ENCODE data around the gene BCAS3.

The BCAS3 gene

DNA sequence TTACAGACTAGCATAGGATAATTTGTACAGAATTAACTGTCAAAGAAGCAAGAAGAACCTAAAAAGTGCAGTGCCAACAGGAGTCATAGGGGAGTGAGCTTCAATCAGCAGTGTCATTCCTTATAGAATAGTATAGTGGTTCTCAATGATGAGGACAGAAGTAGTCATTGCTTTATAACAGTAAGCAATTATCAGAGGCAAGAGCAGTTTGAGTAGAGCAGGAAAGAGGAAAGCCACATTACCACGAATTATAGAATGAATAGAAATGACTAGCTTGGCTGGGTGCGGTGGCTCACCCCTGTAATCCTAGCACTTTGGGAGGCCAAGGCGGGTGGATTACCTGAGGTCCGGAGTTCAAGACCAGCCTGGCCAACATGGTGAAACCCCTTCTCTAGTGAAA, 512.3 kb downstream of the BCAS3 start:
- ATAC-seq, result no peak
- TF ChIP-seq TOX (CRISPR knock-in tag; IDR thresholded peaks at IDR 0.05; ENCODE audit: borderline replicate concordance) (no peak), SNAI2 (CRISPR knock-in tag; IDR thresholded peaks at IDR 0.05) (no peak), ZFP30 (CRISPR knock-in tag; IDR thresholded peaks at IDR 0.05) (no peak), CSDC2 (CRISPR knock-in tag; IDR thresholded peaks at IDR 0.05) (no peak), TCF4 (CRISPR knock-in tag; IDR thresholded peaks at IDR 0.05; ENCODE audit: borderline replicate concordance) (no peak), ZNF70 (CRISPR knock-in tag; IDR thresholded peaks at IDR 0.05) (no peak), OSR1 (CRISPR knock-in tag; IDR thresholded peaks at IDR 0.05) (no peak), ARNTL (CRISPR knock-in tag; IDR thresholded peaks at IDR 0.05; ENCODE audit: borderline replicate concordance, low read depth) (no peak), BACH2 (CRISPR knock-in tag; IDR thresholded peaks at IDR 0.05; ENCODE audit: borderline replicate concordance) (no peak), ZC3H10 (CRISPR knock-in tag; IDR thresholded peaks at IDR 0.05) (no peak), RARB (CRISPR knock-in tag; IDR thresholded peaks at IDR 0.05) (no peak), ZFP3 (CRISPR knock-in tag; IDR thresholded peaks at IDR 0.05) (no peak)
- TF ChIP-seq, protein P1, sequence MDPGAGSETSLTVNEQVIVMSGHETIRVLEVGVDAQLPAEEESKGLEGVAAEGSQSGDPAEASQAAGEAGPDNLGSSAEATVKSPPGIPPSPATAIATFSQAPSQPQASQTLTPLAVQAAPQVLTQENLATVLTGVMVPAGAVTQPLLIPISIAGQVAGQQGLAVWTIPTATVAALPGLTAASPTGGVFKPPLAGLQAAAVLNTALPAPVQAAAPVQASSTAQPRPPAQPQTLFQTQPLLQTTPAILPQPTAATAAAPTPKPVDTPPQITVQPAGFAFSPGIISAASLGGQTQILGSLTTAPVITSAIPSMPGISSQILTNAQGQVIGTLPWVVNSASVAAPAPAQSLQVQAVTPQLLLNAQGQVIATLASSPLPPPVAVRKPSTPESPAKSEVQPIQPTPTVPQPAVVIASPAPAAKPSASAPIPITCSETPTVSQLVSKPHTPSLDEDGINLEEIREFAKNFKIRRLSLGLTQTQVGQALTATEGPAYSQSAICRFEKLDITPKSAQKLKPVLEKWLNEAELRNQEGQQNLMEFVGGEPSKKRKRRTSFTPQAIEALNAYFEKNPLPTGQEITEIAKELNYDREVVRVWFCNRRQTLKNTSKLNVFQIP (CRISPR knock-in tag; IDR thresholded peaks at IDR 0.05; ENCODE audit: borderline replicate concordance, low read depth), result no peak
- TF ChIP-seq, protein P2, sequence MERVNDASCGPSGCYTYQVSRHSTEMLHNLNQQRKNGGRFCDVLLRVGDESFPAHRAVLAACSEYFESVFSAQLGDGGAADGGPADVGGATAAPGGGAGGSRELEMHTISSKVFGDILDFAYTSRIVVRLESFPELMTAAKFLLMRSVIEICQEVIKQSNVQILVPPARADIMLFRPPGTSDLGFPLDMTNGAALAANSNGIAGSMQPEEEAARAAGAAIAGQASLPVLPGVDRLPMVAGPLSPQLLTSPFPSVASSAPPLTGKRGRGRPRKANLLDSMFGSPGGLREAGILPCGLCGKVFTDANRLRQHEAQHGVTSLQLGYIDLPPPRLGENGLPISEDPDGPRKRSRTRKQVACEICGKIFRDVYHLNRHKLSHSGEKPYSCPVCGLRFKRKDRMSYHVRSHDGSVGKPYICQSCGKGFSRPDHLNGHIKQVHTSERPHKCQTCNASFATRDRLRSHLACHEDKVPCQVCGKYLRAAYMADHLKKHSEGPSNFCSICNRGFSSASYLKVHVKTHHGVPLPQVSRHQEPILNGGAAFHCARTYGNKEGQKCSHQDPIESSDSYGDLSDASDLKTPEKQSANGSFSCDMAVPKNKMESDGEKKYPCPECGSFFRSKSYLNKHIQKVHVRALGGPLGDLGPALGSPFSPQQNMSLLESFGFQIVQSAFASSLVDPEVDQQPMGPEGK (CRISPR knock-in tag; IDR thresholded peaks at IDR 0.05; ENCODE audit: borderline replicate concordance), result no peak
- TF ChIP-seq, protein P3, sequence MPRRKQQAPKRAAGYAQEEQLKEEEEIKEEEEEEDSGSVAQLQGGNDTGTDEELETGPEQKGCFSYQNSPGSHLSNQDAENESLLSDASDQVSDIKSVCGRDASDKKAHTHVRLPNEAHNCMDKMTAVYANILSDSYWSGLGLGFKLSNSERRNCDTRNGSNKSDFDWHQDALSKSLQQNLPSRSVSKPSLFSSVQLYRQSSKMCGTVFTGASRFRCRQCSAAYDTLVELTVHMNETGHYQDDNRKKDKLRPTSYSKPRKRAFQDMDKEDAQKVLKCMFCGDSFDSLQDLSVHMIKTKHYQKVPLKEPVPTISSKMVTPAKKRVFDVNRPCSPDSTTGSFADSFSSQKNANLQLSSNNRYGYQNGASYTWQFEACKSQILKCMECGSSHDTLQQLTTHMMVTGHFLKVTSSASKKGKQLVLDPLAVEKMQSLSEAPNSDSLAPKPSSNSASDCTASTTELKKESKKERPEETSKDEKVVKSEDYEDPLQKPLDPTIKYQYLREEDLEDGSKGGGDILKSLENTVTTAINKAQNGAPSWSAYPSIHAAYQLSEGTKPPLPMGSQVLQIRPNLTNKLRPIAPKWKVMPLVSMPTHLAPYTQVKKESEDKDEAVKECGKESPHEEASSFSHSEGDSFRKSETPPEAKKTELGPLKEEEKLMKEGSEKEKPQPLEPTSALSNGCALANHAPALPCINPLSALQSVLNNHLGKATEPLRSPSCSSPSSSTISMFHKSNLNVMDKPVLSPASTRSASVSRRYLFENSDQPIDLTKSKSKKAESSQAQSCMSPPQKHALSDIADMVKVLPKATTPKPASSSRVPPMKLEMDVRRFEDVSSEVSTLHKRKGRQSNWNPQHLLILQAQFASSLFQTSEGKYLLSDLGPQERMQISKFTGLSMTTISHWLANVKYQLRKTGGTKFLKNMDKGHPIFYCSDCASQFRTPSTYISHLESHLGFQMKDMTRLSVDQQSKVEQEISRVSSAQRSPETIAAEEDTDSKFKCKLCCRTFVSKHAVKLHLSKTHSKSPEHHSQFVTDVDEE (CRISPR knock-in tag; IDR thresholded peaks at IDR 0.05), result no peak

DNA sequence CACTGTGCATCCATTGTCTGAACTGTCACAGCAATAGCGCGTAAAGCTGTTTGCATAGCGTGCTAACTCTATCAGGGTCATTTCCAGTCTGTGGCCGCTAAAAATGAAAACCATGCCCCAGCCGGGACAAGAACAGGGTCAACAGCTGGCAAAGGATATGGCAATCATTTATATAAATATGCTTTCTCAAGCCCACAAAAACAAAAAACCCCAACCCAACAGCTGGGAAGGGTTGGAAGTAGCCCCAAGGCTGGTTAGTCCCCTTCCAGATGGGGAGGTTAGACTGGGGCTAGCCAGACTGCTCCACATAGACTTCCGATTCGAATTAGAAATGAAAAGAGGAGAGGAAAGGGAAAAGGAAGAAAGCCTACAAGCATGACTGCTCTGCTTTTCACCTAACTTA, 518.7 kb downstream of the BCAS3 start:
- peak; percentile 59 for ATAC-seq
- peak; percentile 4; the same call in 1 of the 2 replicates for TF ChIP-seq ZNF70 (CRISPR knock-in tag; IDR thresholded peaks at IDR 0.05)
- no peak for TF ChIP-seq RARB (CRISPR knock-in tag; IDR thresholded peaks at IDR 0.05)
- TF ChIP-seq GLIS3 (CRISPR knock-in tag; IDR thresholded peaks at IDR 0.05), result no peak
- TF ChIP-seq, protein P4, sequence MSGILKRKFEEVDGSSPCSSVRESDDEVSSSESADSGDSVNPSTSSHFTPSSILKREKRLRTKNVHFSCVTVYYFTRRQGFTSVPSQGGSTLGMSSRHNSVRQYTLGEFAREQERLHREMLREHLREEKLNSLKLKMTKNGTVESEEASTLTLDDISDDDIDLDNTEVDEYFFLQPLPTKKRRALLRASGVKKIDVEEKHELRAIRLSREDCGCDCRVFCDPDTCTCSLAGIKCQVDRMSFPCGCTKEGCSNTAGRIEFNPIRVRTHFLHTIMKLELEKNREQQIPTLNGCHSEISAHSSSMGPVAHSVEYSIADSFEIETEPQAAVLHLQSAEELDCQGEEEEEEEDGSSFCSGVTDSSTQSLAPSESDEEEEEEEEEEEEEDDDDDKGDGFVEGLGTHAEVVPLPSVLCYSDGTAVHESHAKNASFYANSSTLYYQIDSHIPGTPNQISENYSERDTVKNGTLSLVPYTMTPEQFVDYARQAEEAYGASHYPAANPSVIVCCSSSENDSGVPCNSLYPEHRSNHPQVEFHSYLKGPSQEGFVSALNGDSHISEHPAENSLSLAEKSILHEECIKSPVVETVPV (CRISPR knock-in tag; IDR thresholded peaks at IDR 0.05), result 0 out of 2 replicates have a peak, but pooled peaks have one; percentile 11
- TF ChIP-seq TCF4 (CRISPR knock-in tag; IDR thresholded peaks at IDR 0.05; ENCODE audit: borderline replicate concordance), result peak; percentile 94
- TF ChIP-seq ZNF8 (CRISPR knock-in tag; IDR thresholded peaks at IDR 0.05), result no peak
- TF ChIP-seq PPARA (CRISPR knock-in tag; IDR thresholded peaks at IDR 0.05; ENCODE audit: borderline replicate concordance), result no peak
- TF ChIP-seq BACH2 (CRISPR knock-in tag; IDR thresholded peaks at IDR 0.05; ENCODE audit: borderline replicate concordance), result no peak
- TF ChIP-seq OSR1 (CRISPR knock-in tag; IDR thresholded peaks at IDR 0.05), result no peak
- TF ChIP-seq TOX (CRISPR knock-in tag; IDR thresholded peaks at IDR 0.05; ENCODE audit: borderline replicate concordance), result no peak
- peak; percentile 50; the same call in 1 of the 2 replicates for TF ChIP-seq ZNF565 (CRISPR knock-in tag; conservative IDR thresholded peaks at IDR 0.05; ENCODE audit: low read depth)
- TF ChIP-seq ZFP3 (CRISPR knock-in tag; IDR thresholded peaks at IDR 0.05), result peak; percentile 33; the same call in 1 of the 2 replicates
- TF ChIP-seq ZFP30 (CRISPR knock-in tag; IDR thresholded peaks at IDR 0.05), result peak; percentile 56; the same call in 1 of the 2 replicates
- TF ChIP-seq, protein P5, sequence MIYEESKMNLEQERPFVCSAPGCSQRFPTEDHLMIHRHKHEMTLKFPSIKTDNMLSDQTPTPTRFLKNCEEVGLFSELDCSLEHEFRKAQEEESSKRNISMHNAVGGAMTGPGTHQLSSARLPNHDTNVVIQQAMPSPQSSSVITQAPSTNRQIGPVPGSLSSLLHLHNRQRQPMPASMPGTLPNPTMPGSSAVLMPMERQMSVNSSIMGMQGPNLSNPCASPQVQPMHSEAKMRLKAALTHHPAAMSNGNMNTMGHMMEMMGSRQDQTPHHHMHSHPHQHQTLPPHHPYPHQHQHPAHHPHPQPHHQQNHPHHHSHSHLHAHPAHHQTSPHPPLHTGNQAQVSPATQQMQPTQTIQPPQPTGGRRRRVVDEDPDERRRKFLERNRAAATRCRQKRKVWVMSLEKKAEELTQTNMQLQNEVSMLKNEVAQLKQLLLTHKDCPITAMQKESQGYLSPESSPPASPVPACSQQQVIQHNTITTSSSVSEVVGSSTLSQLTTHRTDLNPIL (CRISPR knock-in tag; IDR thresholded peaks at IDR 0.05; ENCODE audit: low read depth), result peak; percentile 35; the same call in 1 of the 2 replicates
- TF ChIP-seq, protein P3 (CRISPR knock-in tag; IDR thresholded peaks at IDR 0.05), result peak; percentile 77
